H1 (cell line): Measurements from ENCODE around the gene PCGF3. TPM values are rescaled to one million over a fixed set of nuclear protein-coding genes. Genes with fewer than 3 reads are reported as not detected.

Experiments
- EGR1 ChIP-seq: IDR thresholded peaks from 2 replicates; pipeline ENCODE4 v1.6.1; 2011; ENCODE audit warnings: low read depth, low read length, borderline replicate concordance
- EP300 ChIP-seq, 2 experiments: IDR thresholded peaks; 1 replicate in 1 of 2; 2 replicates in 1 of 2; pipeline ENCODE4 v1.6.1; 2011 to 2012; ENCODE audit warnings: low read depth in 2 of 2, low read length in 2 of 2, mild to moderate bottlenecking in 2 of 2, borderline replicate concordance in 1 of 2, inconsistent platforms in 1 of 2, moderate library complexity in 1 of 2
- EZH2 ChIP-seq: fragments of 200-600 bp; sonication (generic); IDR thresholded peaks from 2 replicates; pipeline ENCODE4 v1.7.1; 2012; ENCODE audit warnings: low read depth, mild to moderate bottlenecking, moderate library complexity, low read length, inconsistent platforms; ENCODE audit not compliant: severe bottlenecking
- MAFK ChIP-seq: IDR thresholded peaks from 2 replicates; pipeline ENCODE4 v1.6.1; 2012; ENCODE audit warnings: low read depth, mild to moderate bottlenecking, improper control_type of control experiment, low read length
- RFX5 ChIP-seq: IDR thresholded peaks from 2 replicates; pipeline ENCODE4 v1.6.1; 2011; ENCODE audit warnings: low read depth, low read length, improper control_type of control experiment, borderline replicate concordance
- SIN3A ChIP-seq, 2 experiments: IDR thresholded peaks in 1 of 2; conservative IDR thresholded peaks in 1 of 2; 2 replicates each; pipeline ENCODE4 v1.6.1; 2011 to 2012; ENCODE audit warnings: low read length in 2 of 2, improper control_type of control experiment in 1 of 2, low read depth in 1 of 2, mild to moderate bottlenecking in 1 of 2
- SRF ChIP-seq: IDR thresholded peaks from 2 replicates; pipeline ENCODE4 v1.6.1; 2011; ENCODE audit warnings: mild to moderate bottlenecking, low read depth, low read length, moderate library complexity
- TAF1 ChIP-seq: IDR thresholded peaks from 2 replicates; pipeline ENCODE4 v1.6.1; 2011; ENCODE audit warnings: mild to moderate bottlenecking, low read depth, low read length
- TAF7 ChIP-seq: optimal IDR thresholded peaks from 2 replicates; pipeline ENCODE3; 2011; ENCODE audit warnings: low read depth, mild to moderate bottlenecking, inconsistent platforms, low read length, moderate library complexity, borderline replicate concordance
- polyA plus RNA-seq, 7 experiments: library from polyadenylated mRNA; depleted of rRNA in 3 of 7; stranded (reverse) in 5 of 7; unstranded in 2 of 7; fragments of >200 nt in 5 of 7; fragments of 200-250 nt in 2 of 7; gene quantifications; 1 replicate in 5 of 7; 2 replicates in 1 of 7; 4 replicates in 1 of 7; pipeline versions ENCODE4 v1.2.1 to v1.2.3, GENCODE V29; 2011 to 2013; ENCODE audit warnings: missing spikeins in 2 of 7, mixed read lengths in 2 of 7
- total RNA-seq: library from RNA; stranded (reverse); fragmentation: NEBNext Ultra II Directional; extraction: Animal tissue kit (Norgen Biotek cat#: 25700); gene quantifications from 2 replicates; pipeline ENCODE4 v1.2.1, GENCODE V29; 2021
- TF ChIP-seq, protein P1 (sequence below): IDR thresholded peaks from 2 replicates; pipeline ENCODE4 v1.6.1; 2012; ENCODE audit warnings: inconsistent platforms

The PCGF3 gene
- total and polyA plus RNA-seq, 2 of the 8 experiments (the other 6 are each of a cell fraction or from before 2014, with no cell fraction given) = 52.7 to 52.9 TPM

DNA sequence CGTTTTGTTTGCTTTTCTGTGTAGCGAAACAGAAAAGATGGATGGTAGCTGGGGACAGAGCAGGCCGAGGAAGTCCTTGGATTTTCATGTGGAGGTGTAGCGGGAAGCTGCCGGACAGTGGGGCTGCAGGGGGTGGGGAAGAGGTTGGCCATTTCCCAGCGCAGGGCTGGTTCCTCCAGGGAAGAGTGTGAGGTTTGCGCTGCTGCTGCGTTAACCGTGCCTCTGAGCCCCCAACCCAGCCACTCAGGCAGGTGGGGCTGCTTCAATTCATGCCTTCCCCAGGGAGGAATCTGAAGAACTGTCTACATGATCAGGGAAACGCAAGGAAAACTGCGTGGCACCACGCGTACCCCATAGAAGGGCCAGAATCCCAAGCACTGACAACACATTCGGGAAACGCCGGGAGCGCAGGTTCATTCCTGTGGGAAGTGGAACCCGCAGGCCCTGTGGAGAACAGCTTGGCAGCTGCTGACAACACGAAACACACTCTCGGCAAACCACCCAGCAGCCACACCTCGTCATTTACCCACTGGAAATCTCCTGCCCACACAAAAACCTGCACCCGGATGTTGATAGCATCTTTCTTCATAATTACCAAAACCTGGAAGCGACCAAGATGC is 57.7 kb downstream of the PCGF3 start (continued):
- TF ChIP-seq, protein P1, sequence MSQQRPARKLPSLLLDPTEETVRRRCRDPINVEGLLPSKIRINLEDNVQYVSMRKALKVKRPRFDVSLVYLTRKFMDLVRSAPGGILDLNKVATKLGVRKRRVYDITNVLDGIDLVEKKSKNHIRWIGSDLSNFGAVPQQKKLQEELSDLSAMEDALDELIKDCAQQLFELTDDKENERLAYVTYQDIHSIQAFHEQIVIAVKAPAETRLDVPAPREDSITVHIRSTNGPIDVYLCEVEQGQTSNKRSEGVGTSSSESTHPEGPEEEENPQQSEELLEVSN = no peak
- TF ChIP-seq EZH2 (no peak), EGR1 (no peak), SRF (no peak), EP300 (IDR thresholded peaks at IDR 0.05; ENCODE audit: borderline replicate concordance in 1 of 2, low read depth in 2 of 2, low read length in 2 of 2) (no peak), SIN3A (conservative IDR thresholded peaks at IDR 0.05 in 1 of 2, IDR thresholded peaks at IDR 0.05 in 1 of 2; ENCODE audit: low read depth in 1 of 2, low read length in 2 of 2) (no peak), RFX5 (no peak), MAFK (no peak), TAF7 (no peak), TAF1 (no peak)
